ENCODE data around the gene SAXO1. TPM values are rescaled to one million over a fixed set of nuclear protein-coding genes. Genes with fewer than 3 reads are reported as not detected.
A peak's percentile ranks its signal among the peaks of the same experiment; 100 is the strongest.

Gene SAXO1
- total and polyA plus RNA-seq, 2 experiments from 2014 or later, result 0.04 TPM; not detected in 1

GRCh38 chr9:18976709-18977531 lies 56.1 kb downstream of the SAXO1 start:
- Histone ChIP-seq H3K79me2 (no peaks in the 10 kb centered on the region), H3K9me3 (ENCODE audit: low read depth) (no peaks in the 10 kb centered on the region), H3K27ac (peak overlapping the region; percentile 80), H3K4me3 (no peak overlapping the region), H3K4me2 (peak overlapping the region; percentile 66), H4K20me1 (ENCODE audit: insufficient read depth, poor library complexity, severe bottlenecking) (no peaks in the 10 kb centered on the region), H2AFZ (no peak overlapping the region), H3K4me1 (ENCODE audit: insufficient read depth) (peaks cover 19% of the 10 kb centered on the region), H3K27me3 (no peaks in the 10 kb centered on the region), H3K36me3 (replicated peaks; ENCODE audit: insufficient read depth, low read depth) (no peaks in the 10 kb centered on the region), H3K9me2 (replicated peaks; ENCODE audit: insufficient read depth) (no peaks in the 10 kb centered on the region)
- peak; percentile 34 for DNase-seq (ENCODE audit: low spot score)
- TF ChIP-seq CTCF (IDR thresholded peaks at IDR 0.05; ENCODE audit: poor library complexity), result no peak
- no peak for TF ChIP-seq EZH2 (IDR thresholded peaks at IDR 0.05; ENCODE audit: borderline replicate concordance)
- no peak for TF ChIP-seq EZH2phosphoT487 (IDR thresholded peaks at IDR 0.05; ENCODE audit: low read depth, severe bottlenecking, unreplicated experiment)
- WGBS (ENCODE audit: low lambda C conversion rate, missing lambda C conversion rate), result 46% methylated on average over 12 of the region's 12 CpGs

- H3K79me2 ChIP-seq, result no peaks in the 10 kb centered on the region
- peak overlapping the region; percentile 80 for H3K27ac ChIP-seq
- TF ChIP-seq EZH2 (IDR thresholded peaks at IDR 0.05; ENCODE audit: borderline replicate concordance) (no peak), EZH2phosphoT487 (IDR thresholded peaks at IDR 0.05; ENCODE audit: low read depth, severe bottlenecking, unreplicated experiment) (no peak), CTCF (IDR thresholded peaks at IDR 0.05; ENCODE audit: poor library complexity) (no peak)
- H3K9me3 ChIP-seq (ENCODE audit: low read depth), result no peaks in the 10 kb centered on the region
- no peaks in the 10 kb centered on the region for H3K36me3 ChIP-seq (replicated peaks; ENCODE audit: insufficient read depth, low read depth)
- H4K20me1 ChIP-seq (ENCODE audit: insufficient read depth, poor library complexity, severe bottlenecking), result no peaks in the 10 kb centered on the region
- H3K27me3 ChIP-seq, result no peaks in the 10 kb centered on the region
- no peak for DNase-seq (ENCODE audit: low spot score)
- H3K4me2 ChIP-seq, result peak overlapping the region; percentile 66
- no peak overlapping the region for H3K4me3 ChIP-seq
- no peaks in the 10 kb centered on the region for H3K9me2 ChIP-seq (replicated peaks; ENCODE audit: insufficient read depth)
- 45% methylated on average over 4 of the region's 4 CpGs for WGBS (ENCODE audit: low lambda C conversion rate, missing lambda C conversion rate)
- H2AFZ ChIP-seq, result no peak overlapping the region
- peaks cover 22% of the 10 kb centered on the region for H3K4me1 ChIP-seq (ENCODE audit: insufficient read depth)
Observed at GRCh38 chr9:18976221-18976708, 56.7 kb downstream of the SAXO1 start.

GRCh38 chr9:18973348-18973747 lies 59.7 kb downstream of the SAXO1 start:
- 85% methylated on average over 2 of the region's 2 CpGs for WGBS (ENCODE audit: low lambda C conversion rate, missing lambda C conversion rate)
- H3K36me3 ChIP-seq (replicated peaks; ENCODE audit: insufficient read depth, low read depth), result no peaks in the 10 kb centered on the region
- no peak overlapping the region for H3K4me2 ChIP-seq
- no peak overlapping the region for H3K4me3 ChIP-seq
- no peaks in the 10 kb centered on the region for H3K27me3 ChIP-seq
- no peak for DNase-seq (ENCODE audit: low spot score)
- no peaks in the 10 kb centered on the region for H3K9me2 ChIP-seq (replicated peaks; ENCODE audit: insufficient read depth)
- no peak overlapping the region for H3K27ac ChIP-seq
- TF ChIP-seq EZH2 (IDR thresholded peaks at IDR 0.05; ENCODE audit: borderline replicate concordance) (no peak), EZH2phosphoT487 (IDR thresholded peaks at IDR 0.05; ENCODE audit: low read depth, severe bottlenecking, unreplicated experiment) (no peak), CTCF (IDR thresholded peaks at IDR 0.05; ENCODE audit: poor library complexity) (no peak)
- H3K9me3 ChIP-seq (ENCODE audit: low read depth), result no peaks in the 10 kb centered on the region
- H2AFZ ChIP-seq, result no peak overlapping the region
- no peaks in the 10 kb centered on the region for H3K79me2 ChIP-seq
- H4K20me1 ChIP-seq (ENCODE audit: insufficient read depth, poor library complexity, severe bottlenecking), result no peaks in the 10 kb centered on the region
- H3K4me1 ChIP-seq (ENCODE audit: insufficient read depth), result peaks cover 31% of the 10 kb centered on the region
